ENCODE results near the gene CSDE1. TPM values are rescaled to one million over a fixed set of nuclear protein-coding genes. Genes with fewer than 3 reads are reported as not detected.

CSDE1 gene
- polyA plus RNA-seq, 3 donors from 2014 or later = 223 to 269 (median 257) TPM

DNA sequence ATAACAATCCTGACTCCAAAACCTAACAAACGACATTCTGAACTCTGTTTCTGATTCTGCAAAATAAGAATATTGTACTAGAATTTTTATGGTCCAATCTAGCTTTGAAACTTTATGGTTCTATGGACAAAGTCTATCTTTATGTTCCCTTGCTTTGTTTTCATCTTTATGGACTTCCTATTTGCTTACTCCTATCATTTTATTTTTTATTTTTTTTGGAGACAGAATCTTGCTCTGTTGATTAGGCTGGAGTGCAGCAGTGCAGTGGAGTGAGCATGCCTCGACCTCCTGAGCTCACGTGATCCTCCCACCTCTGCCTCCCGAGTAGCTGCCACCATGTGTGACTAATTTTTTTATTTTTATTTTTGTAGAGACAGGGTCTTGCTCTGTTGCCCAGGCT is 44.8 kb downstream of the CSDE1 start:
- Mint-ChIP-seq H3K27me3 (ENCODE audit: low read depth in 3 of 3) (peaks cover 6 to 15% (median 7%) of the 10 kb centered on the region in 3 donors), H3K9me3 (no peaks in the 10 kb centered on the region), H3K4me1 (peaks cover 21 to 37% of the 10 kb centered on the region in 2 donors), H3K36me3 (peaks cover 13 to 17% (median 14%) of the 10 kb centered on the region in 3 donors), H3K27ac (no peak overlapping the region), H3K4me3 (no peak overlapping the region)
- DNase-seq = no peak

DNA sequence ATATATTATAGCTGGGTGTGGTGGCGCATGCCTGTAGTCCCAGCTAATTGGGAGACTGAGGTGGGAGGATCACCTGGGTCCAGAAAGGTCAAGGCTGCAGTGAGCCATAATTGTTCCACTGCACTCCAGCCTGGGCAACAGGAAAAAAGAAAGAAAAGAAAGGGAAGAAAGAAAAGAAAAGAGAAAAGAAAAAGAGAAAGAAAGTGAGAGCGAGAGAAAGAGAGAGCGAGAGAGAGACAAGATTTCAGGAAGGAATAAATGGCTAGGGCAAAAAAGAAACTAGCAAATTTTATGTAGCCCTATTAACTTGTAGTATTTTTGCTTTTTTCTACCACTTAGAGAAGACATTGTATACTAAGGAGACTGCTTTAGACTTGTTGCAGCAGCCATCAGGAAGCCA is 47.4 kb downstream of the CSDE1 start:
- H3K4me1 Mint-ChIP-seq = peaks cover 4 to 17% of the 10 kb centered on the region in 2 donors
- no peak for DNase-seq
- H3K4me3 Mint-ChIP-seq = peak overlapping the region in 1 of 5 donors; percentile 26
- no peaks in the 10 kb centered on the region for H3K9me3 Mint-ChIP-seq
- no peak overlapping the region for H3K27ac Mint-ChIP-seq
- peaks cover 23 to 31% (median 27%) of the 10 kb centered on the region in 3 donors for H3K36me3 Mint-ChIP-seq
- H3K27me3 Mint-ChIP-seq (ENCODE audit: low read depth in 3 of 3) = no peaks in the 10 kb centered on the region

DNA sequence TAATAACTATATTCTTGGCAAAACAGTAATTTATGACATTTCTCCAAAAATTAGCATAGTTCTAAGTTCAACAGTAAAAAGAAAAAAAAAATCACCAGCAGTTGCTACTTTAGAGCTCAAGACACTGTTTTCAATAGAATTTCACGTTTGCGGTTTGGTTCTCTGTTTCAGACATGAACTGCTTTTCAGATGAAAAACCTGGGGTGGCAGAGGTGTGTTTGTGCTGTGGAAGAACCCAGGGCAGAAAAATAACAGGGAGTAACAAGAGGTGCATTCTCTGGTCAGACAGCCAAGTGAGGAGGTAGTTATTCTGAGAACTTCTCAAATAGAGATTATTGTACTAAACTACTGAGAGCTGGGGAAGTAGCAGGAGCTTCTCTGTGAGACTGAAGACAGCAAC is 50.2 kb downstream of the CSDE1 start:
- H3K9me3 Mint-ChIP-seq = no peaks in the 10 kb centered on the region
- H3K27me3 Mint-ChIP-seq (ENCODE audit: low read depth in 3 of 3) = no peaks in the 10 kb centered on the region
- H3K27ac Mint-ChIP-seq = peak overlapping the region in 2 of 6 donors; percentile 40 to 55
- H3K4me3 Mint-ChIP-seq = no peak overlapping the region
- no peak for DNase-seq
- H3K4me1 Mint-ChIP-seq = no peaks in the 10 kb centered on the region
- peaks cover 21 to 28% (median 23%) of the 10 kb centered on the region in 3 donors for H3K36me3 Mint-ChIP-seq

GRCh38 chr1:114703242-114703641 is 54.5 kb downstream of the CSDE1 start:
- no peak for DNase-seq
- H3K36me3 Mint-ChIP-seq = peaks cover 14 to 20% (median 15%) of the 10 kb centered on the region in 3 donors
- H3K4me3 Mint-ChIP-seq = no peak overlapping the region
- no peaks in the 10 kb centered on the region for H3K27me3 Mint-ChIP-seq (ENCODE audit: low read depth in 3 of 3)
- no peaks in the 10 kb centered on the region for H3K4me1 Mint-ChIP-seq
- no peaks in the 10 kb centered on the region for H3K9me3 Mint-ChIP-seq
- H3K27ac Mint-ChIP-seq = no peak overlapping the region

DNA sequence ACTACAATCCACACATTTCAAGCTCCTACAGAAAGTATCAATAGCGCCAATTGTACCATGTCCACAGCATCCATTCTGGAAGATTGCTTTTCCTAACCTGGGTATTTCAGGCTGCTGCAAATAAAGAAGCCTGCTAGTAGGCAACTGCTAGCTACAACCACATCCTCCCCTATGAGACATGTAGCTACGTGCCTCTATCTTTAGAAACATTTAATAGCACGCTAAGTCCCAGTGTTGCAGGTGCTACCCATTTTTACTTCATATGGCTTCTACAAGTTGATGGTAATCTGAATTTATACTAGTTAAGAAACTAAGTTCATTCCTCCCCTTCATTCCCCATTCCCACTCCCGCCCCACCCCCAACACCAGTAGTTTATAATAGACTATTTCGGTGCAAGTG is 55.0 kb downstream of the CSDE1 start:
- peaks cover 13 to 16% (median 13%) of the 10 kb centered on the region in 3 donors for H3K36me3 Mint-ChIP-seq

GRCh38 chr1:114701931-114702330 is 55.9 kb downstream of the CSDE1 start:
- Mint-ChIP-seq H3K27me3 (ENCODE audit: low read depth in 3 of 3) (peaks cover 0 to 4% (median 2%) of the 10 kb centered on the region in 3 donors), H3K4me3 (no peak overlapping the region), H3K27ac (no peak overlapping the region), H3K4me1 (no peaks in the 10 kb centered on the region), H3K36me3 (peaks cover 5 to 8% (median 6%) of the 10 kb centered on the region in 3 donors), H3K9me3 (no peaks in the 10 kb centered on the region)
- no peak for DNase-seq

More for the DNA sequence above, 55.0 kb downstream of the CSDE1 start:
- Mint-ChIP-seq H3K4me3 (no peak overlapping the region), H3K27ac (no peak overlapping the region), H3K9me3 (no peaks in the 10 kb centered on the region), H3K4me1 (no peaks in the 10 kb centered on the region), H3K27me3 (ENCODE audit: low read depth in 3 of 3) (no peaks in the 10 kb centered on the region)
- no peak for DNase-seq

- Mint-ChIP-seq H3K4me3 (no peak overlapping the region), H3K9me3 (no peaks in the 10 kb centered on the region), H3K27me3 (ENCODE audit: low read depth in 3 of 3) (peaks cover 0 to 4% (median 3%) of the 10 kb centered on the region in 3 donors), H3K27ac (no peak overlapping the region), H3K4me1 (no peaks in the 10 kb centered on the region), H3K36me3 (peaks cover 0 to 4% (median 3%) of the 10 kb centered on the region in 3 donors)
- no peak for DNase-seq
Measured at GRCh38 chr1:114700036-114700600, 57.7 kb downstream of the CSDE1 start.

GRCh38 chr1:114696810-114697209 is 61.0 kb downstream of the CSDE1 start:
- no peak overlapping the region for H3K27ac Mint-ChIP-seq

GRCh38 chr1:114695430-114696058 is 62.2 kb downstream of the CSDE1 start, which contains the start of gene AMPD1:
AMPD1 (minus strand) TSS chr1:114695546; CDS start chr1:114695471, 75 bp downstream.
- H3K27me3 Mint-ChIP-seq (ENCODE audit: low read depth in 3 of 3) = peaks cover 0 to 6% (median 3%) of the 10 kb centered on the region in 3 donors
- no peaks in the 10 kb centered on the region for H3K36me3 Mint-ChIP-seq
- no peaks in the 10 kb centered on the region for H3K4me1 Mint-ChIP-seq
- H3K4me3 Mint-ChIP-seq = no peak within 1 kb of the TSS
- no peaks in the 10 kb centered on the region for H3K9me3 Mint-ChIP-seq
- no peak within 1 kb of the TSS for H3K27ac Mint-ChIP-seq
- DNase-seq = no peak

More at GRCh38 chr1:114696810-114697209, 61.0 kb downstream of the CSDE1 start:
- Mint-ChIP-seq H3K9me3 (no peaks in the 10 kb centered on the region), H3K4me3 (no peak overlapping the region), H3K27me3 (ENCODE audit: low read depth in 3 of 3) (peaks cover 0 to 6% (median 3%) of the 10 kb centered on the region in 3 donors), H3K36me3 (no peaks in the 10 kb centered on the region), H3K4me1 (no peaks in the 10 kb centered on the region)
- no peak for DNase-seq

- Mint-ChIP-seq H3K4me3 (no peak overlapping the region), H3K27me3 (ENCODE audit: low read depth in 3 of 3) (peaks cover 0 to 7% (median 6%) of the 10 kb centered on the region in 3 donors), H3K27ac (no peak overlapping the region), H3K9me3 (no peaks in the 10 kb centered on the region), H3K36me3 (no peaks in the 10 kb centered on the region), H3K4me1 (no peaks in the 10 kb centered on the region)
- no peak for DNase-seq
Measured at GRCh38 chr1:114694540-114695310, 63.1 kb downstream of the CSDE1 start.

DNA sequence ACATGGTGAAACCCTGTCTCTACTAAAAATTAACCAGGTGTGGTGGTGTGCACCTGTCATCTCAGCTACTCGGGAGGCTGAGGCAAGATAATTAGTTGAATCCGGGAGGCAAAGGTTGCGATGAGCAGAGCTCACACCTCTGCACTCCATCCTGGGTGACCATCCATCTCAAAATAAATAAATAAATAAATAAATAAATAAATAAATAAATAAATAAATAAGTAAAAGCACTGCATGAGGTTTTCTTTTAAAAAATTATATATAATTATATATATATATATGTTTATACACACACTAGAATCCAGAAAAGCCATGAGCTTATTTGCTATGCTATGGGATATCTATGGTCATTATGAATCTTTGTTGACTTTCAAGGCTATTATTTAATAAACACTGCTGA is 64.8 kb downstream of the CSDE1 start:
- Mint-ChIP-seq H3K27me3 (ENCODE audit: low read depth in 3 of 3) (peaks cover 0 to 7% (median 6%) of the 10 kb centered on the region in 3 donors), H3K4me1 (no peaks in the 10 kb centered on the region), H3K4me3 (no peak overlapping the region), H3K36me3 (no peaks in the 10 kb centered on the region), H3K9me3 (no peaks in the 10 kb centered on the region), H3K27ac (no peak overlapping the region)
- DNase-seq = no peak

DNA sequence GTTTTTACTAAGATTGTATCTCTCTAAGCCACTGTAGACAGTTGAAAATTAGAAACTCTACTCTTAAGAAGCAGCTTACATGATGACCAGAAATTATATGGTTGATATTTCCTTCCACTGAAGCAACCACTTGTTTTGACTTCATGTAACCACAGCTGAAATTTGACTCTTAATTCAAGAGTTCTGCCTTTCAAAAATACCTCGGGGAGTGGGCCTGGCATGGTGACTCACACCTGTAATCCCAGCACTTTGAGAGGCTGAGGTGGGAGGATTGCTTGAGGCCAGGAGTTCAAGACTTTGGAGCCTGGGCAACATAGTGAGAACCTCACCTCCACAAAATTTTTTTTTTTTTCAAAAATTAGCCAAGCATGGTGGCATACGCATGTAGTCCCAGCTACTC is 66.7 kb downstream of the CSDE1 start:
- H3K27me3 Mint-ChIP-seq (ENCODE audit: low read depth in 3 of 3) = peaks cover 2 to 12% (median 3%) of the 10 kb centered on the region in 3 donors
- DNase-seq = no peak
- no peaks in the 10 kb centered on the region for H3K36me3 Mint-ChIP-seq
- H3K4me3 Mint-ChIP-seq = no peak overlapping the region
- H3K9me3 Mint-ChIP-seq = no peaks in the 10 kb centered on the region
- H3K4me1 Mint-ChIP-seq = no peaks in the 10 kb centered on the region
- H3K27ac Mint-ChIP-seq = no peak overlapping the region

- H3K27ac Mint-ChIP-seq = no peak overlapping the region
- no peak overlapping the region for H3K4me3 Mint-ChIP-seq
- H3K36me3 Mint-ChIP-seq = no peaks in the 10 kb centered on the region
- no peak for DNase-seq
- H3K27me3 Mint-ChIP-seq (ENCODE audit: low read depth in 3 of 3) = peaks cover 2 to 12% (median 3%) of the 10 kb centered on the region in 3 donors
- H3K9me3 Mint-ChIP-seq = no peaks in the 10 kb centered on the region
- no peaks in the 10 kb centered on the region for H3K4me1 Mint-ChIP-seq
Measured at GRCh38 chr1:114690148-114690547, 67.6 kb downstream of the CSDE1 start.

DNA sequence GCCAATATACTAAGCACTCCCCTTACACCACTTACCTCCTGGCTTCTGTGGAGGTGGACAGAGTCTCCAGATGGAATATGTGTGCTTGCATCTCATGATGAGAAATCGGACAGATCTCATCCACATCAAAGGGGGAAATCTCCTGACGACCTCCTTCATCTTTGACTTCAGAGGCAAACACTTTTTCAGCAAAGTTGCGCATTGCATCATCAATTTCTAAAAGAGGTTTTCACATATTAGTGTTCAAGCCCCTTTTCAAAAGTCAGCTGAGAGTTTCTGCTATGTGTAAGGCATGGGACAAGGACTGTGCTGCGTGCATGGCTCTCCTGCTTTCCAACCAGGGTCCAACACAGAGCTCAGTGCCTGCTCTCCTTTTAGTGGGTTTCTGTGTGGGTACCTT is 69.3 kb downstream of the CSDE1 start:
- H3K9me3 Mint-ChIP-seq = no peaks in the 10 kb centered on the region

More for the DNA sequence above, 69.3 kb downstream of the CSDE1 start:
- no peak overlapping the region for H3K4me3 Mint-ChIP-seq
- no peaks in the 10 kb centered on the region for H3K36me3 Mint-ChIP-seq
- no peak overlapping the region for H3K27ac Mint-ChIP-seq
- peaks cover 3 to 12% (median 3%) of the 10 kb centered on the region in 3 donors for H3K27me3 Mint-ChIP-seq (ENCODE audit: low read depth in 3 of 3)
- H3K4me1 Mint-ChIP-seq = no peaks in the 10 kb centered on the region
- no peak for DNase-seq

All from immature natural killer cell (primary cell).